NCI-H1417 (cell line): ENCODE measurements around the gene TRIM25.

Experiments
- DNase-seq, 3 experiments: peaks; one replicate each; lab custom pipeline; 2025; lab: John Stamatoyannopoulos, UW

The TRIM25 gene

GRCh38 chr17:56896217-56896967 is 17.5 kb downstream of the TRIM25 start:
- DNase-seq, result no peak

DNA sequence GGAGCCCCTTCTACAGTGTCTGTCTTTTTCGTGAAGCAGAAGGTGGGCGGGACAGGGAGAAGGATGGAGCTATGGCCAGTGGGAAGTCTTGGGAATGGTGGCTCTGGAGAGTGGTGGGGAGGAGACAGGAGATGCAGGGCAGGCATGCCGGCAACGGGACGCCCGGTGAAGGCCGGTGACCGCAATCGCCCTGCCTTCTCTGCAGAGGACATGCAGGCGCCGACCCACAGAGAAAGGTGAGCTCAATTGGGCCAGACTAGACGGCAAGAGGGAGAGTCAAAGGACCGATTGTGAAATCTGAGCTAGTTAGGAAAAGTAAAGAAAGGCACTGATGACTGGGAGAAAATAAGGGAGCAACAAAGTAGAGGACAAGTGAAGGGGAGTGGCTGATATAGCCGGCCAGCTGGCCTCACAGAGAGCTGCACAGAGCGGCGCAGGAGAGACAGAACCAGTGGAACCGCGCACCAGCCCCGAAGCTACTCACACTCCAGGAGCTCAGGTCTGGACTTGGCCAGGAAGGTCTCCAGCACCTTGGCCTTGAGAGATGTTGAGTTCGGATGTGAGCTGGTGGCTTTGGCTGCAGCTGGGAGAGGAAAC is 18.9 kb downstream of the TRIM25 start:
- no peak for DNase-seq

GRCh38 chr17:56893503-56893902 is 20.3 kb downstream of the TRIM25 start:
- DNase-seq, result peak in 2 of 3 experiments; percentile 5 to 62

DNA sequence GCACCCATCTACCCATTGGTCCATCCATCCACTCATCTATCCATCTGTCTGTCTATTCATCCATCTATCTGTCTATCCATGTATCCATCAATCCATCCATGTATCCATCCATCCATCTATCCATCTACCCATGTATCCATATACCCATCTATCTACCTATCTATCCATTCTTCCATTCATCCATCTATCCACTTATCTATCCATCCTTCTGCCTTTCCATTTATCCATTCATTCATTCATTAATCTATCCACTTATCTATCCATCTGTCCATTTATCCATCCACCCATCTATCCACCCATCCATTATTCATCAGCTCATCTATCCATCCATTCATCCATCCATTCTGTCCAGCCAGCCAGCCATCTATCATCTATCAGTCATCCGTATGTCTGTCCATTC is 21.5 kb downstream of the TRIM25 start:
- no peak for DNase-seq

DNA sequence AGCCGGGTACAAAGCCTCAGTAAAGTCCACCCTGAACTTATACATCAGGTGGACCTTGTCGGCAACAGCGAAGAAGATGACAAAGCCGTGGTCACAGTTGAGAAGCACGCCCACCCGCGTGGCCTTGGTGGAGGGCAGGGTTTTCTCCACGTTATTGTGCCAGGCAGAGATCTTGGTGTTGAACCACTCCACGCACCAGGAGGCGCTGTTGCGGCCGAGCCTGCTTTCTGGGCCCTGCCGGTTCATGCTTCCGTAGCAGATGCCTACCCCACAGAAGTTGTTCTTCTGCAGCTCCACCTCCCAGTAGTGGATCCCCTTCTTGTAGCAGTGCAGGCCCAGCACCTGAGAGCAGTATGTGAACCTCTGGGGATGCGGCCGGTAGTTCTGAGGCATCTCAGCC is 22.1 kb downstream of the TRIM25 start:
- DNase-seq, result no peak

DNA sequence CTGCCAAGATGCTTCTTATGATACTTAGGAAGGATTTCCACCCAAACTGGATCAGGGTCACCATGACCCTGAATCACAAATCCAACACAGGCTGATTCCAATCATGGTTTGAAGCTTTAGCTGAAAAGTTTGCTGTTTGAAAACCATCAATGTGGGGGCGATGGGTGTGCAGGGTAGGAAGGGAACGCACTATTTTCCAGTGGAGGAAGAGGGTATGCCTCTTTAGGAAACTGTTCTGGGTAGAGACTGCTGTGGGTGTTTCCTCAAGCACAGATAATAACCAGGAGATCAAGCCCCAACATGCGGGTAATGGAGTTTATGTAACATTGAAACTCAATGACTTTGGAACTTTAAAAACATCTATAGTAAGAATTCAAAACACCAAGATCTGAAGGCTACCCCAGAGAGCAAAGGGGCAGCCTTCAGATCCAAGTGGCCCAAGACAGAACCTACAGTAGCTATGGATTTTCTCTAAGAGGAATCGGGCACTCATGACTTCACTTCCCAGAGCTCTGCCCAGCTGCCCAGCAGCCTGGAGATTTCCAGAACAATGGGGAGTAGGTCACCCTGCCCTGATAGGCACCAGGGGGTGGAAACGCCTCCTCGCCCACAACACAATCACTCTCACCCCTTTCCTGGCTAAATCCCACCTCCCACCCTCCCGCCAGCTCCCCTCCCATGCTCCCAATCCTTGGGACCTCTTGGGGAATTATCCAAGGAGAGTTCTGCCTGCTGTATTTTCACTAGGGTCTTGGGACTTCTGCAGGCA is 22.8 kb downstream of the TRIM25 start:
- DNase-seq, result no peak

- no peak for DNase-seq
Measured at GRCh38 chr17:56890390-56890789, 23.5 kb downstream of the TRIM25 start.

DNA sequence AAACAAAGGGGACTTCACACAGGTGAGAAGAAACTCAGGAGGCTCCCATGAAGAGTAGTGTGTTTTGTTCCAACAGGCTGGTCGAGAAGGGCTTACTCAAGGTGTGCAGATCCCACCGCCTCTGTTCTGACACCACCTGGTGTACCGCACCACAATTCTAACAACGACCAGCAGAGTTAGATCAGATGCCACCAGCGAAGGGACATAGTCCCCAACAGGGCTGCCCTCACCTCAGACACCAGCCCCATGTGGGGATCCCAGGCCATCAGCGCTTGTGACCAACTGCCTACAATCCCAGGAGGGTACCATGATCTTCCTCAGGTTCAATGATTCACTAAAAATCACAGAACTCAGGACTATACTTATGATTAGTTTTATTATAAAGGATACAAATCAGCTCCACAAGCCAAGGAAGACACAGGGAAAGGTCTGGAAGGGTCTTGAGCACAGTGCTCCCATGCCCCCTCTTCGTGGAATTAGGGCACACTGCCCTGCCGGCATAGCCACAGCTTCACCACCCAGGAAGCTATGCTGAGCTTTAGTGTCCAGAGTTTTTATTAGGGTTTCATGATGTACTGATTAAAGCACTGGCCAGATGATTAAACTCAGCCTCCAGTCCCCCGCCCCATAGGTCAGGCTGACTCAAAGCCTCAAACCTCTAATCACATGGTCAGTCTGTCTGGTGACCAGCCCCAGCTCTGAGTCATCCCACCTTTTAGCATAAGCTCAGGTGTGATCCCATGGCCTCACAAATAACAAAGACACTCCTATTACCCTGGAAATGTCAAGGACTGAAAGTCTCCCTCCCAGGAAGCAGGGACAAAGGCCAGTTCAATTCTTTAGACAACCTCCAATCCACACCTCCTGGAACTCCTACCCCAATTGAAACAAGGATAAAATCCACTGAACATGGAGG is 26.0 kb downstream of the TRIM25 start:
- DNase-seq, result no peak

GRCh38 chr17:56887105-56887504 is 26.7 kb downstream of the TRIM25 start:
- no peak for DNase-seq

DNA sequence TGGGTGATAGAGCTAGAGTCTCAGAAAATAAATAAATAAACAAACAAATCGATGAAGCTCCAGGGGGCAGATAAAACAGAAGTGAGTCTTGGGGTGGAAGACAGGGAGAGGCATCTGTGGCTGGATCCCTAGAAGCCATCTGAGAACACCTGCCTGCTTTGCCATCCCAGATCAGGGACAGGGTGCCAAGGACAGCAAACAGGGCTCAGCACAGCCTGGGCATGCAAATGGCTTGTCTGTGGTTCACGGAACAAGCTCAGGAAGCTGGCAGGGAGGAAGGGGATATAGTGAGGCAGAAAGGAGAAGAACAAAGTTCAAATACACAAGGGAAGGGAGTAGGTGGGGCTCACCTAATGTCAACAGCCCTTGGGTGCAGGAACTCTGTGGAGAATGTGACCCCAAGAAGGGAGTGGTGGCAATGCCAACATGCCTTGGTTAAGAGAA is 27.5 kb downstream of the TRIM25 start:
- DNase-seq, result no peak

DNA sequence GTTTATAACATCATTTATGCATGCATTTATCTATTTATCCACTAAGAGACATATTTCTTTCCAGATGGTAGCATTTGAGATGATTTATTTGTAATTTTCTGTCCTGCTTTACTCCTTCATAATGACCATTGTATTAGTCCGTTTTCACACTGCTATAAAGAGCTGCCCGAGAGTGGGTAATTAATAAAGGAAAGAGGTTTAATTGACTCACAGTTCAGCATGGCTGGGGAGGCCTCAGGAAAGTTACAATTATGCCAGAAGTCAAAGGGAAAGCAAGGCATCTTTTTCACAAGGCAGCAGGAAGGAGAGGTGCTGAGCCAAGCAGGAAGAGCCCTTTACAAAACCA is 28.6 kb downstream of the TRIM25 start:
- DNase-seq, result peak in 2 of 3 experiments; percentile 41 to 77

DNA sequence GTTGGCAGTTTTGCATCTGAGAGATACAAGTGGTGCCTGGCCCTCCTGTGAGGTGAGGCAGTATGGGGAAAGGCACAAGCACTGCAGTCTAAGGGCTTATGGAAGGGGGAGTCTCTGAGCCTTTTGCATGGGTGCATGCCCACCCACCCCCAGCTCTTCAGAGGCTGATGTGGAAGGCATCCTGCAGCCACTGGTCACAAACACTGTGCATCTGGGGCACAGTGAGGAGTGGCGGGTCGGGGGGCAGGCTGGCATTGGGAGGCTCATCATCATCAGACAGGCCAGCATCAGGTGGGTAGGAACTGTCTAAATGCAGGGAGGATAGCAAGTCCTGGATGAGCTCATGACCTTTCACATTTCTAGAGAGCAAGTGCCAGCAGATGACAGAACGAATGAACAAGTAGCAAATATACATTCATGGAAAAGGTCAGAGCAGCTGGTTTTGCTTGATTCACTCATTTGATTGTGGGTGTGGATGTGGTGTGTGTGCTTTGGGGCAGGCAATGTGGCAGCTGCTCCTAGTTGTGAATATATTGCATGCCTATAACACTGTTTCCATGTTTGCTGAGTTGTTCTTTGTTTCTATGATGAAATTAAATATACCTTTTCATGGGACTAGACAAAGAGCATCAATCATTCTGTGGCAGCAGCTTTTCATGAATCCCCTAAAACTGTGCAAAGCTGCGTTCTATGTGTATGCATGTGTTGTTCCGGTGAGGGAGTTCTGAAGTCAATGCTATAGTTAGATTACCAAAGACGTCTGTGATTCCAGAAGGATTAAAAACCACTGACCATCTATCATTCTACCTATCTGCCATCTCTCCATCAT is 29.2 kb downstream of the TRIM25 start:
- DNase-seq, result peak in 2 of 3 experiments; percentile 46 to 81

GRCh38 chr17:56883616-56884015 is 30.2 kb downstream of the TRIM25 start:
- DNase-seq, result no peak

DNA sequence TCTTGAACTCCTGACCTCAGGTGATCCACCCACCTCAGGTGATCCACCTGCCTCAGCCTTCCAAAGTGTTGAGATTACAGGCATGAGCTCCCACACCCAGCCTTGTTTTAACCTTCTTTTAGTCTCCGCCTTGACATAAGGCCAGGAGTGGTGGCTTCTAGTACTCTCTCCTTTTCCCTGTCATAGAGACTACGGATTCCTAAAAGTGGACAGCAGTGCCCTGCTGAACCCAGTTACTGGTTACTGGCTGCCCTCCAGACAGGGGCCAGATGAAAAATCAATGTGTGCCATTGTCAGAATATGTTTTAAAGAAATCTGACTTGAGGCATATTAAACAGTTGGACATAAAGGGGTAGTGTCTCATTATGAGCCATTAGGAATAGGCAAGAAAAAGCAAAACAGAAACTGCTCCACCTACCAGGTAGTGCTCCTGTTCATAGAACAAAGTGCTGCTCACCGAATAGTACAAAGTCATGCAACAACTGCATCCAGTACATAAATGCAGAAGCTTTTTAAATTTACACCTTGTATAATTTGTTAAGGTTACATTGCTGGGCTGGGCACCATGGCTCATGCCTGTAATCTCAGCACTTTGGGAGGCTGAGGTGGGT is 32.1 kb downstream of the TRIM25 start:
- DNase-seq, result no peak

DNA sequence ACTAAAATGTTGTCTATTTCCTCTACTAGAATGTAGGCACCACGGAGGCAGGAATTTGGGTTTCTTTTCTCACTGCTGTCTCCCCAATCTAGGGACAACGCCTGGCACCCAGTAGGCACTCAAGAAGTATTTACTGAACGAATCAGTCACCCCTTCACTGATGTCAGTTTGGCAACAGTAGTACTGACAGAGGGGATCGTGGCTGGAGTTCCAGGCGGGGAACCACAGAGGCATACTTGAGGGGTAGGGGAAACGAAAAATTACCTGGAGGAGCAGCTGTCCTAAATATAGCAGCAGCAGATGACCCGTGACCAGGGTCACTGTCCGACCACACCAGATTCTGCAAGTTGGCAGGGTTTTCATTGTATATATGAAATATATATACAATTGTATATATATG is 33.3 kb downstream of the TRIM25 start:
- DNase-seq, result no peak

DNA sequence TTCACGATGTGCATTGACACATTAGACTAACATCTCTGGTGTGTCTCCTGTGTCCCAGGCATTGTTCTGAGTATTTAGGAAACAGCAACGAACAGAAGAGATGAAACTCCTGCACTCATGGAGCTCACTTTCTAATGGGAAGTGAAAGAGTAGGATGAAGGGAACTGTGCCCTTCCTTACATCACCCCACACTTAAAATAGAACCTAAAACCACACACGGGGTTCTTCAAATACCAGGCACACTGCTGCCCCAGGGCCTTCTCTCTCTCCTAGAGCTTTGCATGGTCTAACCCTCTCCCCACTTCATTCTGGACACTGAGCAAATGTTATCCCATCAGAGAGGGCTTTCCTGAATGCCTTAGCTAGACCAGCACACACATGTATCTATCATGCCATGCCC is 33.7 kb downstream of the TRIM25 start:
- DNase-seq, result no peak

GRCh38 chr17:56879280-56879679 is 34.6 kb downstream of the TRIM25 start:
- DNase-seq, result no peak

GRCh38 chr17:56876766-56877179 is 37.1 kb downstream of the TRIM25 start:
- DNase-seq, result no peak

- no peak for DNase-seq
Measured at GRCh38 chr17:56870081-56870651, 43.7 kb downstream of the TRIM25 start.

- DNase-seq, result no peak
Measured at GRCh38 chr17:56868716-56869115, 45.1 kb downstream of the TRIM25 start.
